NCI-H2171 (cell line): ENCODE results near the gene RAD17.
"Not testable (repeated sequence)": the region's sequence is repeated elsewhere in the genome, so short reads cannot be mapped to it uniquely, and the experiment has no call there.

Experiments
- DNase-seq: peaks from one replicate; lab custom pipeline; 2025; lab: John Stamatoyannopoulos, UW

The RAD17 gene

GRCh38 chr5:69369340-69370121 lies at the start of gene RAD17, which contains the start of the genes AK6 and TAF9:
RAD17 (plus strand) TSS chr5:69369818; CDS start chr5:69372209, 2,391 bp downstream.
AK6 (minus strand) TSS chr5:69369520; CDS start chr5:69369490, 30 bp downstream.
TAF9 (minus strand) TSS chr5:69369520; CDS start chr5:69365737, 3,783 bp downstream.
- DNase-seq: peak; percentile 80

GRCh38 chr5:69326365-69326764 lies 43.3 kb upstream of the RAD17 start:
- no peak for DNase-seq

GRCh38 chr5:69329905-69330489 lies 39.6 kb upstream of the RAD17 start:
- DNase-seq: no peak

GRCh38 chr5:69331528-69332445 lies 37.8 kb upstream of the RAD17 start:
- no peak for DNase-seq

GRCh38 chr5:69333668-69334315 lies 35.8 kb upstream of the RAD17 start:
- DNase-seq: not testable (repeated sequence)

- peak; percentile 3 for DNase-seq
These were observed 34.8 kb upstream of the RAD17 start for GRCh38 chr5:69334793-69335268.

GRCh38 chr5:69335341-69335935 lies 34.2 kb upstream of the RAD17 start:
- no peak for DNase-seq

GRCh38 chr5:69341520-69342161 lies 28.0 kb upstream of the RAD17 start:
- DNase-seq: no peak

GRCh38 chr5:69343083-69343482 lies 26.5 kb upstream of the RAD17 start:
- no peak for DNase-seq

- DNase-seq: no peak
These were observed 19.0 kb upstream of the RAD17 start for GRCh38 chr5:69350664-69351063.

- DNase-seq: no peak
These were observed 9.9 kb upstream of the RAD17 start for GRCh38 chr5:69359699-69360098.

GRCh38 chr5:69360442-69360841 lies 9.2 kb upstream of the RAD17 start:
- DNase-seq: no peak

- DNase-seq: no peak
These were observed 5.2 kb upstream of the RAD17 start for GRCh38 chr5:69364414-69364813.

GRCh38 chr5:69364850-69365249 lies 4.8 kb upstream of the RAD17 start:
- no peak for DNase-seq

- DNase-seq: no peak
These were observed 1.8 kb upstream of the RAD17 start for GRCh38 chr5:69367697-69368279.

GRCh38 chr5:69368458-69369339 lies 919 bp upstream of the RAD17 start:
- no peak for DNase-seq

- not testable (repeated sequence) for DNase-seq
These were observed 717 bp downstream of the RAD17 start for GRCh38 chr5:69370335-69370734.

GRCh38 chr5:69372394-69372793 lies 2.8 kb downstream of the RAD17 start:
- DNase-seq: no peak

GRCh38 chr5:69374911-69375446 lies 5.4 kb downstream of the RAD17 start:
- DNase-seq: no peak
